GM12864 (cell line): ENCODE data around the gene MID1.

Experiments used
- DNase-seq: peaks from one replicate; pipeline ENCODE4 v3.0.0-alpha.2; 2011; ENCODE audit warnings: low read depth
- H3K4me3 ChIP-seq: 2 replicates; pipeline ENCODE4 v1.5.1; 2011; ENCODE audit warnings: mild to moderate bottlenecking, low read depth, low read length, control low read depth
- CTCF ChIP-seq: IDR thresholded peaks from 2 replicates; pipeline ENCODE4 v1.5.1; 2011; ENCODE audit warnings: low read depth, mild to moderate bottlenecking, moderate library complexity, low read length, control low read depth, inconsistent platforms; ENCODE audit errors: missing control alignments

Gene MID1

DNA sequence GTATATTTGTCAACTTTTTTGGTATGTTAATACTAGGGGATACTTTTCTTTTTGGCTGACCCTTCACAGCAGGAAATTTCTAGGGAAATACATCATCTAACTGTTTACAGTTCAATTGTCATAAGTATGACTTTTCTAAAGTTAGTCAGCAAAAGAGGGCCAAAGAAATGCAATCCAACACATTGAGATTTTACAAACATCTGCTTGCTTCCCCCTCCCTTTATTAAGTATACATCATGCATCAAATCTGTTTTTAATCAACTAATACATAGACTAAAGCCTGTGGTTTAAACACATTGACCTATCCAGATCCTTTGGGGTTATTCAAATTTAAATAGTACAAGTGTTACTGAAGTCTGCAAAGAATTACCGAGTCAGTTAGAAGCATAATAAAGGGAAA, 93.9 kb downstream of the MID1 start:
- no peak overlapping the region for H3K4me3 ChIP-seq
- TF ChIP-seq CTCF: no peak
- no peak for DNase-seq

GRCh38 chrX:10525381-10526120, 94.8 kb downstream of the MID1 start:
- H3K4me3 ChIP-seq: no peak overlapping the region
- TF ChIP-seq CTCF: no peak
- DNase-seq: no peak

DNA sequence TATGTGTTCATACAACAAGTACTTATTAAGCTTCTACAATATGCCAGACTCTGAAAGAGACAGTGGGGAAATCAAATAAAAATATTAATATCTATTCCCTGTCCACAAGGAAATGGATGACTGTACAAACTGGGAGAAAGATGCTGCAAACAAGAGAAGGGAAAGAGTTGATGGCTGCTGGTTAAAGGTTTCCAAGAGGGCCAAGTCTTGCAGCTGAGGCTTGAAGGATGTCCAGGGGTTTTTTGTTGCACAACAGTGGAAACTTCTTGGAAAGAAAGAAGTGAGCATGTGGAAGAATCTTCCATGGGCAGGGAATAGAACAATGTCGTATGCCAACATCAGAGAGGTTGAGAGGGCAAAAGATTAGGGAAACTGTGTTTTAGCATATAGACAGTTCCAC, 95.8 kb downstream of the MID1 start:
- H3K4me3 ChIP-seq: no peak overlapping the region
- no peak for TF ChIP-seq CTCF
- no peak for DNase-seq

GRCh38 chrX:10519761-10520160, 100.6 kb downstream of the MID1 start:
- no peak overlapping the region for H3K4me3 ChIP-seq
- no peak for TF ChIP-seq CTCF
- DNase-seq: no peak

- no peak for DNase-seq
- no peak overlapping the region for H3K4me3 ChIP-seq
- no peak for TF ChIP-seq CTCF
Measured at GRCh38 chrX:10519278-10519677, 101.1 kb downstream of the MID1 start.

- H3K4me3 ChIP-seq: no peak overlapping the region
- no peak for TF ChIP-seq CTCF
- DNase-seq: no peak
Measured at GRCh38 chrX:10518073-10518472, 102.3 kb downstream of the MID1 start.

- no peak overlapping the region for H3K4me3 ChIP-seq
- no peak for DNase-seq
- TF ChIP-seq CTCF: no peak
Measured at GRCh38 chrX:10516781-10517322, 103.5 kb downstream of the MID1 start.
